ENCODE results near the gene GLMP.

GRCh38 chr1:156246781-156247459 lies 48.6 kb downstream of the GLMP start:
- TF ChIP-seq CTCF (IDR thresholded peaks at IDR 0.05) (no peak), EZH2 (IDR thresholded peaks at IDR 0.05; ENCODE audit: borderline replicate concordance, insufficient read depth, low read depth, low read length, poor library complexity, severe bottlenecking) (no peak)
